KMS-11 (cell line): ENCODE data around the gene USH1G.
"Not testable (repeated sequence)": the region's sequence is repeated elsewhere in the genome, so short reads cannot be mapped to it uniquely, and the experiment has no call there.

ENCODE experiments used
- H2AFZ ChIP-seq: fragments of 200-600 bp; sonication (generic); 2 replicates; pipeline ENCODE4 v1.6.1; 2016; ENCODE audit warnings: antibody characterized with exemption, mixed run types, low read depth
- H3K27ac ChIP-seq: fragments of 200-600 bp; sonication (generic); 2 replicates; pipeline ENCODE4 v1.6.1; 2016; ENCODE audit warnings: mild to moderate bottlenecking, mixed run types
- H3K27me3 ChIP-seq: fragments of 200-600 bp; sonication (generic); 2 replicates; pipeline ENCODE4 v1.6.1; 2017; ENCODE audit warnings: mild to moderate bottlenecking, low read depth, mixed run types, moderate library complexity; ENCODE audit not compliant: insufficient read depth
- H3K36me3 ChIP-seq: fragments of 200-600 bp; sonication (generic); 2 replicates; pipeline ENCODE4 v1.6.1; 2017; ENCODE audit warnings: mild to moderate bottlenecking, mixed run types; ENCODE audit not compliant: insufficient read depth
- H3K4me1 ChIP-seq: fragments of 200-600 bp; sonication (generic); 2 replicates; pipeline ENCODE4 v1.6.1; 2016; ENCODE audit warnings: mild to moderate bottlenecking, low read depth, mixed run types; ENCODE audit not compliant: poor library complexity, severe bottlenecking
- H3K4me2 ChIP-seq: fragments of 200-600 bp; sonication (generic); 2 replicates; pipeline ENCODE4 v1.7.0; 2016; ENCODE audit warnings: mild to moderate bottlenecking, mixed run types
- H3K4me3 ChIP-seq: fragments of 200-600 bp; sonication (generic); IDR thresholded peaks from 2 replicates; pipeline ENCODE4 v1.6.1; 2017; ENCODE audit warnings: low read depth, low read length, mixed read lengths; ENCODE audit not compliant: insufficient read depth
- H3K79me2 ChIP-seq: fragments of 200-600 bp; sonication (generic); 2 replicates; pipeline ENCODE4 v1.6.1; 2016; ENCODE audit warnings: low read depth, mixed run types; ENCODE audit not compliant: insufficient read depth
- H3K9ac ChIP-seq: fragments of 200-600 bp; sonication (generic); 2 replicates; pipeline ENCODE4 v1.6.1; 2016; ENCODE audit warnings: mild to moderate bottlenecking, mixed run types
- H4K20me1 ChIP-seq: fragments of 200-600 bp; sonication (generic); 2 replicates; pipeline ENCODE4 v1.6.1; 2016; ENCODE audit warnings: mild to moderate bottlenecking, mixed run types; ENCODE audit not compliant: insufficient read depth
- TF ChIP-seq, protein P1 (sequence below): fragments of 200-600 bp; sonication (generic); conservative IDR thresholded peaks from 2 replicates; pipeline ENCODE4 v1.6.1; 2017; ENCODE audit warnings: low read depth, mild to moderate bottlenecking, antibody characterized with exemption, low read length, moderate library complexity, mixed read lengths

USH1G gene

GRCh38 chr17:74870512-74870911, 52.5 kb downstream of the USH1G start:
- Histone ChIP-seq H3K4me3 (no peak overlapping the region), H2AFZ (no peak overlapping the region), H3K79me2 (no peaks in the 10 kb centered on the region), H3K9ac (no peak overlapping the region), H3K4me2 (no peak overlapping the region; the same call in 1 of the 2 replicates), H3K36me3 (no peaks in the 10 kb centered on the region), H3K4me1 (peaks cover 19% of the 10 kb centered on the region), H4K20me1 (no peaks in the 10 kb centered on the region), H3K27me3 (no peaks in the 10 kb centered on the region), H3K27ac (no peak overlapping the region)
- TF ChIP-seq, protein P1, sequence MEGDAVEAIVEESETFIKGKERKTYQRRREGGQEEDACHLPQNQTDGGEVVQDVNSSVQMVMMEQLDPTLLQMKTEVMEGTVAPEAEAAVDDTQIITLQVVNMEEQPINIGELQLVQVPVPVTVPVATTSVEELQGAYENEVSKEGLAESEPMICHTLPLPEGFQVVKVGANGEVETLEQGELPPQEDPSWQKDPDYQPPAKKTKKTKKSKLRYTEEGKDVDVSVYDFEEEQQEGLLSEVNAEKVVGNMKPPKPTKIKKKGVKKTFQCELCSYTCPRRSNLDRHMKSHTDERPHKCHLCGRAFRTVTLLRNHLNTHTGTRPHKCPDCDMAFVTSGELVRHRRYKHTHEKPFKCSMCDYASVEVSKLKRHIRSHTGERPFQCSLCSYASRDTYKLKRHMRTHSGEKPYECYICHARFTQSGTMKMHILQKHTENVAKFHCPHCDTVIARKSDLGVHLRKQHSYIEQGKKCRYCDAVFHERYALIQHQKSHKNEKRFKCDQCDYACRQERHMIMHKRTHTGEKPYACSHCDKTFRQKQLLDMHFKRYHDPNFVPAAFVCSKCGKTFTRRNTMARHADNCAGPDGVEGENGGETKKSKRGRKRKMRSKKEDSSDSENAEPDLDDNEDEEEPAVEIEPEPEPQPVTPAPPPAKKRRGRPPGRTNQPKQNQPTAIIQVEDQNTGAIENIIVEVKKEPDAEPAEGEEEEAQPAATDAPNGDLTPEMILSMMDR = no peak

DNA sequence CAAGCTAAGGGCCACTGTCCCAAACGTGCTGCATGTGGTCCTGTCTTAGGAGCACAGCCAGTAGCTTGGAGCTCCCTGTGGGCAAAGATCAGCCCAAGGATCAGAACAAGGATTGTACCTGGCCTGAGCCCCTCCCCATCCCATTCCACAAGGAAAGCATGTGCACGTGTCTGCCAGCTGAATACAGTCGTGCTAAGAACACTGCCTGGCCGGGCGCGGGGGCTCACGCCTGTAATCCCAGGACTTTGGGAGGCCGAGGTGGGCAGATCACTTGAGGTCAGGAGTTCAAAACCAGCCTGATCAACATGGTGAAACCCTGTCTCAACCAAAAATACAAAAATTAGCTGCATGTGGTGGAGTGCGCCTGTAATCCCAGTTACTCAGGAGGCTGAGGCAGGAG, 53.0 kb downstream of the USH1G start:
- not testable (repeated sequence) for H2AFZ ChIP-seq, H3K36me3 ChIP-seq, H3K9ac ChIP-seq, H3K27ac ChIP-seq, H3K27me3 ChIP-seq, H3K4me2 ChIP-seq, H3K4me3 ChIP-seq, H4K20me1 ChIP-seq, H3K79me2 ChIP-seq
- H3K4me1 ChIP-seq = peaks cover 19% of the 10 kb centered on the region

- TF ChIP-seq, protein P1 = no peak
- Histone ChIP-seq H3K4me2 (no peak overlapping the region), H2AFZ (no peak overlapping the region)
Observed at GRCh38 chr17:74868908-74869255, 54.2 kb downstream of the USH1G start.

GRCh38 chr17:74868251-74868907, 54.7 kb downstream of the USH1G start:
- peaks cover 10% of the 10 kb centered on the region for H3K4me1 ChIP-seq
- no peaks in the 10 kb centered on the region for H4K20me1 ChIP-seq
- no peak overlapping the region for H3K4me2 ChIP-seq
- no peaks in the 10 kb centered on the region; the same call in 1 of the 2 replicates for H3K27me3 ChIP-seq
- TF ChIP-seq, protein P1 = no peak
- no peak overlapping the region for H3K9ac ChIP-seq
- H2AFZ ChIP-seq = no peak overlapping the region
- H3K36me3 ChIP-seq = no peaks in the 10 kb centered on the region
- no peaks in the 10 kb centered on the region for H3K79me2 ChIP-seq
- no peak overlapping the region for H3K4me3 ChIP-seq
- no peak overlapping the region for H3K27ac ChIP-seq

More at GRCh38 chr17:74868908-74869255, 54.2 kb downstream of the USH1G start:
- H3K9ac ChIP-seq = no peak overlapping the region
- H3K27ac ChIP-seq = no peak overlapping the region
- no peaks in the 10 kb centered on the region for H4K20me1 ChIP-seq
- H3K79me2 ChIP-seq = no peaks in the 10 kb centered on the region
- no peaks in the 10 kb centered on the region for H3K27me3 ChIP-seq
- H3K4me3 ChIP-seq = no peak overlapping the region
- peaks cover 12% of the 10 kb centered on the region for H3K4me1 ChIP-seq
- H3K36me3 ChIP-seq = no peaks in the 10 kb centered on the region

- Histone ChIP-seq H2AFZ (no peak overlapping the region), H3K79me2 (no peaks in the 10 kb centered on the region), H3K27me3 (peaks cover 9% of the 10 kb centered on the region), H3K27ac (no peak overlapping the region), H4K20me1 (no peaks in the 10 kb centered on the region), H3K36me3 (no peaks in the 10 kb centered on the region), H3K4me1 (peaks cover 8% of the 10 kb centered on the region), H3K4me2 (no peak overlapping the region), H3K4me3 (no peak overlapping the region), H3K9ac (no peak overlapping the region)
- TF ChIP-seq, protein P1 = no peak
Observed at GRCh38 chr17:74866198-74866835, 56.7 kb downstream of the USH1G start.
